K562 (cell line): ENCODE measurements around the gene DCST1. TPM values are rescaled to one million over a fixed set of nuclear protein-coding genes. Genes with fewer than 3 reads are reported as not detected.

Experiments used
- CREB5 ChIP-seq: fragments of 250-450 bp; sonication (Bioruptor Pico); IDR thresholded peaks from 2 replicates; pipeline ENCODE4 v1.5.0; 2020; ENCODE audit warnings: mild to moderate bottlenecking
- DDX20 ChIP-seq: fragments of 450-650 bp; IDR thresholded peaks from 2 replicates; pipeline ENCODE4 v1.6.1; 2016; ENCODE audit warnings: missing genetic modification characterization, low read depth, mild to moderate bottlenecking, missing compliant biosample characterization, moderate library complexity
- HNRNPH1 ChIP-seq: fragments of 200-400 bp; formaldehyde crosslinking; optimal IDR thresholded peaks from 2 replicates; pipeline ENCODE3; 2017; ENCODE audit warnings: low read depth, mild to moderate bottlenecking, low read length, moderate library complexity
- KAT2B ChIP-seq: IDR thresholded peaks from one replicate; pipeline ENCODE4 v1.6.1; 2012; ENCODE audit warnings: low read depth, mild to moderate bottlenecking, control low read depth, inconsistent platforms, low read length, moderate library complexity
- KDM2B ChIP-seq: fragments of 250-450 bp; sonication (Bioruptor Pico); IDR thresholded peaks from 2 replicates; pipeline ENCODE4 v1.8.0; 2021; ENCODE audit warnings: mild to moderate bottlenecking, moderate library complexity
- KLF16 ChIP-seq: IDR thresholded peaks from 2 replicates; pipeline ENCODE4 v1.6.1; 2016; ENCODE audit warnings: antibody characterized with exemption
- MCM3 ChIP-seq: fragments of 450-650 bp; IDR thresholded peaks from 2 replicates; pipeline ENCODE4 v1.6.1; 2016
- MECOM ChIP-seq: fragments of 250-450 bp; sonication (Bioruptor Pico); IDR thresholded peaks from 2 replicates; pipeline ENCODE4 v1.8.0; 2022; ENCODE audit warnings: inconsistent platforms
- NFYB ChIP-seq: IDR thresholded peaks from 2 replicates; pipeline ENCODE4 v1.6.1; 2011; ENCODE audit warnings: mild to moderate bottlenecking, moderate library complexity; ENCODE audit not compliant: insufficient read length; ENCODE audit errors: extremely low read depth
- POLR3G ChIP-seq: IDR thresholded peaks from 2 replicates; pipeline ENCODE4 v1.6.1; 2011; ENCODE audit not compliant: insufficient read length, insufficient replicate concordance; ENCODE audit errors: extremely low read depth
- RNF2 ChIP-seq: sonication (generic); IDR thresholded peaks from 2 replicates; pipeline ENCODE4 v1.6.1; 2016
- RUNX1 ChIP-seq: sonication (generic); IDR thresholded peaks from 2 replicates; pipeline ENCODE4 v1.6.1; 2016; ENCODE audit warnings: antibody characterized with exemption, low read depth
- TBP ChIP-seq: optimal IDR thresholded peaks from 2 replicates; pipeline ENCODE3; 2011; ENCODE audit warnings: low read depth, low read length, improper control_type of control experiment
- TCF15 ChIP-seq: fragments of 250-450 bp; sonication (Bioruptor Pico); IDR thresholded peaks from 2 replicates; pipeline ENCODE4 v1.8.0; 2022; ENCODE audit warnings: moderate library complexity, mild to moderate bottlenecking, inconsistent platforms
- U2AF1 ChIP-seq: fragments of 200-400 bp; formaldehyde crosslinking; optimal IDR thresholded peaks from 2 replicates; pipeline ENCODE3; 2017; ENCODE audit warnings: mild to moderate bottlenecking, low read depth, low read length, moderate library complexity
- U2AF2 ChIP-seq: fragments of 200-400 bp; formaldehyde crosslinking; optimal IDR thresholded peaks from 2 replicates; pipeline ENCODE3; 2017; ENCODE audit warnings: low read depth, mild to moderate bottlenecking, low read length
- ZC3H8 ChIP-seq: fragments of 450-650 bp; IDR thresholded peaks from 2 replicates; pipeline ENCODE4 v1.6.1; 2017
- ZFPM2 ChIP-seq: fragments of 250-450 bp; sonication (Bioruptor Pico); IDR thresholded peaks from 2 replicates; pipeline ENCODE4 v1.5.1; 2022; ENCODE audit warnings: mild to moderate bottlenecking
- ZNF143 ChIP-seq: sonication (generic); formaldehyde crosslinking; IDR thresholded peaks from 2 replicates; pipeline ENCODE4 v1.9.0; 2022; ENCODE audit warnings: mild to moderate bottlenecking, missing genetic modification reagents
- ZNF644 ChIP-seq: fragments of 200-800 bp; sonication (Bioruptor generic); IDR thresholded peaks from 2 replicates; pipeline ENCODE4 v1.6.1; 2016; ENCODE audit warnings: low read depth, missing genetic modification characterization, missing compliant biosample characterization
- ZNF717 ChIP-seq: fragments of 250-450 bp; sonication (Bioruptor Pico); IDR thresholded peaks from 2 replicates; pipeline ENCODE4 v1.5.0; 2021
- ZNF830 ChIP-seq: fragments of 250-450 bp; sonication (Bioruptor Pico); IDR thresholded peaks from 2 replicates; pipeline ENCODE4 v1.5.0; 2021; ENCODE audit warnings: mild to moderate bottlenecking
- polyA plus RNA-seq, 8 experiments: library from polyadenylated mRNA; depleted of rRNA in 4 of 8; stranded (reverse) in 5 of 8; unstranded in 3 of 8; fragments of >200 nt; fragmentation: Nextera tagmentation in 2 of 8; fragmentation: Illumina TruSeq in 1 of 8; extraction: Ambion mirVana in 2 of 8; extraction: Trizol in 1 of 8; gene quantifications; 2 replicates each; pipeline versions ENCODE4 v1.2.1 to v1.2.3, GENCODE V29; 2011 to 2014; ENCODE audit warnings: inconsistent platforms in 1 of 8, missing spikeins in 1 of 8
- total RNA-seq, 7 experiments: library from RNA; depleted of rRNA in 6 of 7; stranded (reverse); fragments of >200 nt in 6 of 7; fragmentation: Illumina TruSeq in 2 of 7; extraction: Trizol in 2 of 7; gene quantifications; 2 replicates each; pipeline versions ENCODE4 v1.2.1 to v1.2.3, GENCODE V29; 2011 to 2021; ENCODE audit warnings: low replicate concordance in 1 of 7
- TF ChIP-seq, protein P1 (sequence below): fragments of 200-800 bp; sonication (Bioruptor generic); IDR thresholded peaks from 2 replicates; pipeline ENCODE4 v1.6.1; 2016; ENCODE audit warnings: missing genetic modification characterization, missing compliant biosample characterization

Gene DCST1
- total and polyA plus RNA-seq, 9 of the 15 experiments (the other 6 are each of a cell fraction or from before 2014, with no cell fraction given) = not detected

DNA sequence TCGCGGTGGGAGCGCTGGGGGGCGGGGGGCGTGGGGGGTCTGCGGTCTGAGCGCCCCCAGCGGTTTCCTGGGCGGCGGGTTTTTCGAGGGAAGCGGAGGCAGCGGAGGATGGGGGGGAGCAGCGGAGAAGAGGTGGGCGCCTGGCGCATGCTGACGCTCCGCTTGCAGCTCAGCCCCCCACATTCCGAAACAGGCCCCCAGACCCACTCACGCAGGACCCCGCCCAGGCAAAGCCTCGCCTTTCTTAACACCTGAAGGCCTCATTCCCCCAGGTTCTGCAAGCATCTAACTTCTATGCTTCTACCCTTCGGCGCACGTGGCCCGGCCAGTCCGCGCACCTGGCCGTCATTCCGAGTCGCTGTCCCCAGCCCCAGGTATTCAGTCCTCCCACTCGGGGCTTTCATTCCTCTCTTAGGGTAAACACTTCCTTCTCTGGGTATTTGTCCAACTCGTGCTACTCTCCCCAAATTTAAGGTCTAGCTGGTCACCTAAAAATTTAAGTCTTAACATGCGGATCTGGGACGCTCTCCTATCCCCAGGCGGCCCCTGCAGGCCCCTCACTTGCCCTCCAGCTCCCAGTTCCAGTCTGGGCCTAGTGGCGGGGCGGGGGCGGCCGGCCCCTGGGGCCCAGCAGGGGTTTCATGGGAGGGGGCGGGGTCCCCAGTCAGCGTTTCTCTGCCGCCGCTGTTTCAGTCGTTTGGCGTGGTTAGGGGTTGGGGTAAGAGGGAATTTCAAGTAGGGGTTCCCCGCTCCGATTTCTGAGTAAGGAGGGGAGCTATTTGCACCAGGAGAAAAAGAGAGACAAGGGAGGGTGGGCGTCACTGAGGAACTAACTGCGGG, 33.8 kb upstream of the DCST1 start (continued):
- TF ChIP-seq DDX20 = no peak
- no peak for TF ChIP-seq TBP
- TF ChIP-seq KLF16 = no peak
- no peak for TF ChIP-seq KAT2B
- no peak for TF ChIP-seq MECOM (CRISPR knock-in tag)
- TF ChIP-seq U2AF1 = no peak
- TF ChIP-seq TCF15 (CRISPR knock-in tag) = no peak
- TF ChIP-seq KDM2B (CRISPR knock-in tag) = no peak
- TF ChIP-seq U2AF2 = no peak
- TF ChIP-seq RUNX1 = no peak
- no peak for TF ChIP-seq CREB5 (CRISPR knock-in tag)
- TF ChIP-seq ZNF717 (CRISPR knock-in tag) = no peak
- TF ChIP-seq ZNF830 = no peak
- no peak for TF ChIP-seq ZNF644
- TF ChIP-seq POLR3G = no peak
- TF ChIP-seq ZNF143 (CRISPR knock-in tag) = no peak
- no peak for TF ChIP-seq ZFPM2 (CRISPR knock-in tag)
- TF ChIP-seq MCM3 = no peak
- TF ChIP-seq HNRNPH1 = no peak
- TF ChIP-seq RNF2 = no peak; the same call in 1 of the 2 replicates
- TF ChIP-seq NFYB = no peak
- TF ChIP-seq, protein P1, sequence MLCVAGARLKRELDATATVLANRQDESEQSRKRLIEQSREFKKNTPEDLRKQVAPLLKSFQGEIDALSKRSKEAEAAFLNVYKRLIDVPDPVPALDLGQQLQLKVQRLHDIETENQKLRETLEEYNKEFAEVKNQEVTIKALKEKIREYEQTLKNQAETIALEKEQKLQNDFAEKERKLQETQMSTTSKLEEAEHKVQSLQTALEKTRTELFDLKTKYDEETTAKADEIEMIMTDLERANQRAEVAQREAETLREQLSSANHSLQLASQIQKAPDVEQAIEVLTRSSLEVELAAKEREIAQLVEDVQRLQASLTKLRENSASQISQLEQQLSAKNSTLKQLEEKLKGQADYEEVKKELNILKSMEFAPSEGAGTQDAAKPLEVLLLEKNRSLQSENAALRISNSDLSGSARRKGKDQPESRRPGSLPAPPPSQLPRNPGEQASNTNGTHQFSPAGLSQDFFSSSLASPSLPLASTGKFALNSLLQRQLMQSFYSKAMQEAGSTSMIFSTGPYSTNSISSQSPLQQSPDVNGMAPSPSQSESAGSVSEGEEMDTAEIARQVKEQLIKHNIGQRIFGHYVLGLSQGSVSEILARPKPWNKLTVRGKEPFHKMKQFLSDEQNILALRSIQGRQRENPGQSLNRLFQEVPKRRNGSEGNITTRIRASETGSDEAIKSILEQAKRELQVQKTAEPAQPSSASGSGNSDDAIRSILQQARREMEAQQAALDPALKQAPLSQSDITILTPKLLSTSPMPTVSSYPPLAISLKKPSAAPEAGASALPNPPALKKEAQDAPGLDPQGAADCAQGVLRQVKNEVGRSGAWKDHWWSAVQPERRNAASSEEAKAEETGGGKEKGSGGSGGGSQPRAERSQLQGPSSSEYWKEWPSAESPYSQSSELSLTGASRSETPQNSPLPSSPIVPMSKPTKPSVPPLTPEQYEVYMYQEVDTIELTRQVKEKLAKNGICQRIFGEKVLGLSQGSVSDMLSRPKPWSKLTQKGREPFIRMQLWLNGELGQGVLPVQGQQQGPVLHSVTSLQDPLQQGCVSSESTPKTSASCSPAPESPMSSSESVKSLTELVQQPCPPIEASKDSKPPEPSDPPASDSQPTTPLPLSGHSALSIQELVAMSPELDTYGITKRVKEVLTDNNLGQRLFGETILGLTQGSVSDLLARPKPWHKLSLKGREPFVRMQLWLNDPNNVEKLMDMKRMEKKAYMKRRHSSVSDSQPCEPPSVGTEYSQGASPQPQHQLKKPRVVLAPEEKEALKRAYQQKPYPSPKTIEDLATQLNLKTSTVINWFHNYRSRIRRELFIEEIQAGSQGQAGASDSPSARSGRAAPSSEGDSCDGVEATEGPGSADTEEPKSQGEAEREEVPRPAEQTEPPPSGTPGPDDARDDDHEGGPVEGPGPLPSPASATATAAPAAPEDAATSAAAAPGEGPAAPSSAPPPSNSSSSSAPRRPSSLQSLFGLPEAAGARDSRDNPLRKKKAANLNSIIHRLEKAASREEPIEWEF (CRISPR knock-in tag) = peak; percentile 79; the same call in 1 of the 2 replicates
- TF ChIP-seq ZC3H8 = no peak
